ENCODE results near the gene IPO13.

Gene IPO13

DNA sequence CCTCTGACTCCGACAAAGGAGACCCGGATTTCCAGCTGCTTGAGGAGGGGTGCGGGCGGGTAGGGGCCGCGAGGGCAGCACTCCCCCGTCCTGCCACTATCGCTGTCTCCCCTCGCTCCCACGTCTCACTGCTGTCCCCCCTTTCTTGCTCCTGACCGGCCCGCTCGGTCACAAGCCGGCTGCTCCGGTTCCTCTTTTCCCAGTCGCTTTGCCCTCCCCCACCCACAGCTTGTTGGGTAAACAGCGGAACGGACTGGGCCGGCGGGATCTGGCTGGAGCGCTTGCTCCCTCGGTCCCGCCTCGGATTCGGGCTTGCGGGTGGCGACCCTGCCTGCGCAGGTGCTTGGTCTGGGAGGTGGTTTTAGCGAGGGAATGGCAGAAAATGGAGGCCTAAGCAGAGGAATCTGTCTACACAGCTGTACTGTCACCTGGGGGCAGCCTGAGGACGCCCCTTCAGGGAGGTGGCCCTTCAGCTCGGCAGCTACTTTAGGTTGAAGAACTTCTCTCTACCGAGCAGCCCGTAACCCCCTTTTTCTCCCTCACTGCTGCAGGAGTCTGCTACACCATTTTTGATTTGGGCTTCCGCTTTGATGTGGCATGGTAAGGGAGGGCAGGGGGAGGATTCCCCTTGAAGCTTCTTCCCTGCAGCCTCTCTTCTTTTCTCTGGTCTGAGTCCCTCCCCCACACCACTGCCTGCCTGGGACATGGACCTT, 28.7 kb downstream of the IPO13 start:
- no peak for DNase-seq

GRCh38 chr1:43976045-43976444, 29.3 kb downstream of the IPO13 start:
- no peak for DNase-seq

DNA sequence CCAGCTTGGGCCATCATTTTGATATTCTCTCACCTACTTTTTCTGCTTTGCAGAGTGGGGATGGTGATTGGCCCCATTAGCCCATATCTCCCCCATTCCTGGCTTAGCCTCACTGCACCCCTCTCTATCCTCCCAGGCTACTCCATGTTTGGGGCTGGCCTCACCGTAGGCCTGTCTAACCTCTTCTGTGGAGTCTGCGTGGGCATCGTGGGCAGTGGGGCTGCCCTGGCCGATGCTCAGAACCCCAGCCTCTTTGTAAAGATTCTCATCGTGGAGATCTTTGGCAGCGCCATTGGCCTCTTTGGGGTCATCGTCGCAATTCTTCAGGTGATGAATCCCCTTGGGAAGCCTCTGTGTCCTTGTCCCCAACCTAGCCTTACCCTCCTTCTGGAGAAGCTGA, 30.1 kb downstream of the IPO13 start:
- no peak for DNase-seq

DNA sequence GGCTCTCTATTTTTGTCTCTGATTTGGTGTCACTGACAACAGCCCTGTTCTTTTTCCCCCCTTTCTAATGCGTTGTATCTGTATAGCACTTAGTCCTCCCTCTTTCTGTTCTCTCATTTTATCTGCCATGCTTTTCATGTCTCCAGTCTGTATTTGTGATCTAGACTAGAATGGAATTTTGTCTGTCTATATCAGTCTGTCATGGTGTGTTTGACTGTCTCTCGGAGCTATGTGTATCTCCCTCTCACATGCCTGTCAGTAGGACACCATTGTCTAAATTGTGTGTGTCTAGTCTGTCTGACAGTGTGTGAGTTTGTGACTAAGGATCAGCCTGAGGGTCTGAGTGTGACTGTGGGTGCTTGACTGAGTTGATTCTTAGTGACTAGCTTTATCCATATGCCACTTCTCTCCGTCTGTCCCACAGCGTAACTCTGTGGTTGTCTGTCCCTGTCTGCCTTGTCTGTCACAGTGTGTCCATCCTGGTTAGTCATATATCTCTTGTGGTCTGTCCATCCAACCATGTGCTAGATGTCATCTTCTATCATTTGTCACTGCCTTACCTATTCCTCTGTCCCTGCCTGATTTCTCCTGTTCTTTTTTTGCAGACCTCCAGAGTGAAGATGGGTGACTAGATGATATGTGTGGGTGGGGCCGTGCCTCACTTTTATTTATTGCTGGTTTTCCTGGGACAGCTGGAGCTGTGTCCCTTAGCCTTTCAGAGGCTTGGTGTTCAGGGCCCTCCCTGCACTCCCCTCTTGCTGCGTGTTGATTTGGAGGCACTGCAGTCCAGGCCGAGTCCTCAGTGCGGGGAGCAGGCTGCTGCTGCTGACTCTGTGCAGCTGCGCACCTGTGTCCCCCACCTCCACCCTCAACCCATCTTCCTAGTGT, 30.9 kb downstream of the IPO13 start:
- DNase-seq, result no peak

DNA sequence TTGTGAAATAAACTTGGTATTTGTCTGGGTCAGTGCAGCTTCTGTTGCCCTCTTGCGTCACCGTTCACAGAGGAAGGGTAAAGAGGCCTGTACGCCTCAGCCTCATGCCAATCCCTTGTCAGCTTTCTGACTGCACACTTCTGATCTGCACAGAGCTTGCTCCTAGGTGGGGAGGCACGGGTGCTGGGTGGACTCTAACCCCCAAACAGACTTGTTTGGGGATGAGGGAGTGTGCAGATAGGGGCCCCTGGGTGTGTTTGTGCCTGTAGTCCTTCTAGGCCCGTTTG, 31.5 kb downstream of the IPO13 start:
- DNase-seq, result no peak

DNA sequence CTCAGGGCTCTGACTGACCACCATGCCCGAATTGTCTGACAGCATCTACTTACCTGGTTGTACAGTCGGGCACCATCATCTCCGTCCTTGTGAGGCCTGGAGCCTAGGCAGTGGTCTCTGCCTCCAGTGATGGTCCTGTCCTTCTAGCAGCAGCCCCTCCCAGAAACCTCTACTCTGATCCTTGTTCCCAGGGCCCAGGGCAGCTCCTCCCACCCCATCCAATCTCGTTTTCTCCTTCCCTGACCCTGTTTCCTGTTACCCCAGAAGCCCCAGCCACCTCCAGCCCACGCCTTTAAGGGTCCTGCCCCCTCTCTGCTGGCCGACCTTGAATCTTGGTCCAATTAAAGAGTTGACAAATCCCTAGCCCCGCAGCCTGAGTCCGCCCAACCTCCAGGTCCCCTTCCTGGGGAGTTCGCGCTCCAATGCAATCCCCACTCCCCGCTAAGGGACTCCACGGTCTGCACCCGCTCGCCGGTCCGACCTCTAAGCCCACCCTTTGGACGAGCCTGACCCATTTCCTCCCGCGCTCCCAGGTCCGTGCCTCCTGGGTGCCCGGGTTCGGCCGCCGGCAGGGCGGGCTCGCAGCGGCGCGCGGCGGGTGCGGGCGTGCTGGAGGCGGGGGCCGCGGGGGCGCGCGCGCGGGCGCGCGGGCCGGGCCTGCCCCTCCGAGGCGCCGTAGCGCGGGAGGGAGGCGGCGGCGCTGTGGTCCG, 32.0 kb downstream of the IPO13 start, which contains the start of gene B4GALT2:
Gene B4GALT2 (plus strand): TSS at position 660 of the 710 bp plus-strand sequence. CDS start 1,951 bp downstream, outside the sequence.
- DNase-seq, result peak; percentile 80

- no peak for DNase-seq
Observed at GRCh38 chr1:43979261-43979527, 32.4 kb downstream of the IPO13 start.

- DNase-seq, result peak; percentile 78
Observed at GRCh38 chr1:43979528-43980254, 32.9 kb downstream of the IPO13 start.

- no peak for DNase-seq
Observed at GRCh38 chr1:43980255-43981134, 33.7 kb downstream of the IPO13 start.

DNA sequence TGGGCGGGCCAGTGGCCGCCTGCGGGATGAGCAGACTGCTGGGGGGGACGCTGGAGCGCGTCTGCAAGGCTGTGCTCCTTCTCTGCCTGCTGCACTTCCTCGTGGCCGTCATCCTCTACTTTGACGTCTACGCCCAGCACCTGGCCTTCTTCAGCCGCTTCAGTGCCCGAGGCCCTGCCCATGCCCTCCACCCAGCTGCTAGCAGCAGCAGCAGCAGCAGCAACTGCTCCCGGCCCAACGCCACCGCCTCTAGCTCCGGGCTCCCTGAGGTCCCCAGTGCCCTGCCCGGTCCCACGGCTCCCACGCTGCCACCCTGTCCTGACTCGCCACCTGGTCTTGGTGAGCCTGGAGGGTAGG, 34.4 kb downstream of the IPO13 start:
- no peak for DNase-seq

DNA sequence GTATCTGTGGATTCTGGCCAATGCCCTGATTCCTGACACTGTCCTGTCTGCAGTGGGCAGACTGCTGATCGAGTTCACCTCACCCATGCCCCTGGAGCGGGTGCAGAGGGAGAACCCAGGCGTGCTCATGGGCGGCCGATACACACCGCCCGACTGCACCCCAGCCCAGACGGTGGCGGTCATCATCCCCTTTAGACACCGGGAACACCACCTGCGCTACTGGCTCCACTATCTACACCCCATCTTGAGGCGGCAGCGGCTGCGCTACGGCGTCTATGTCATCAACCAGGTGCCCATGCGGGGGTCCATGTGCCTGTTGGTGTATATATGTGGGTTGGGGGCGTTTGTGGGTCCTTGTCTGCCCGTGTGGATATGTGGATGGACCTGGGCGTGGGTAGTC, 34.9 kb downstream of the IPO13 start:
- no peak for DNase-seq

DNA sequence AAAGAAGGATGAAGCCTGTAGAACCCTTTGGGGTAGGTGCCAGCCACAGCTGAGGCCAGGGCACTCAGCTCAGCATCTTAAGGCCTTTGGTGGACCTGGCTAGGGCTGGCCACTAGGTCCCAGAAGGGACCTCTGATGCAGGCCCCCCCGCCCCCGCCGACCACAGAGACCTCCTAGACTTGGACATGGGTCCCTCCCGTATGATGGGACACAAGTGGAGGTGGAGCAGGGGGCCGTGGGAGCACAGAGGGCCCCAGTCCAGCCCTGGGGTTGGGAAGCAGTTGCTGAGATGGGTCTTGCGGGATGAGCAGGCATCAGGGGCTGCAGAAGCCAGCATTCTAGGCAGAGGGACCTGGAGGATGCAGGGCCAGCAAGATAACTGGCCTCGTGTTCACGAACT, 35.5 kb downstream of the IPO13 start:
- DNase-seq, result no peak

- no peak for DNase-seq
Observed at GRCh38 chr1:43982808-43983207, 36.1 kb downstream of the IPO13 start.

- DNase-seq, result no peak
Observed at GRCh38 chr1:43983253-43983899, 36.6 kb downstream of the IPO13 start.

DNA sequence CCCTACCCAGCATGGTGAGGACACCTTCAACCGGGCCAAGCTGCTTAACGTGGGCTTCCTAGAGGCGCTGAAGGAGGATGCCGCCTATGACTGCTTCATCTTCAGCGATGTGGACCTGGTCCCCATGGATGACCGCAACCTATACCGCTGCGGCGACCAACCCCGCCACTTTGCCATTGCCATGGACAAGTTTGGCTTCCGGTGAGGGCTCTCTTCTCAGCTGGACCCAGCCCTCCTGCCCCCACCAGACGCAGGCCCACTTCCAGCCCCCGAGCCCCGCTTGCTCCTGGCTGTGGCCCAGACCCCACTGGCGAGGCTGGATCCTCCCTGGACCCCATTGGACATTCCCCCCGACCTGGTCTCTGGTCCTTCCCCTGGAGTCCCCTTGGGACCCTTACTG, 38.1 kb downstream of the IPO13 start:
- DNase-seq, result no peak

DNA sequence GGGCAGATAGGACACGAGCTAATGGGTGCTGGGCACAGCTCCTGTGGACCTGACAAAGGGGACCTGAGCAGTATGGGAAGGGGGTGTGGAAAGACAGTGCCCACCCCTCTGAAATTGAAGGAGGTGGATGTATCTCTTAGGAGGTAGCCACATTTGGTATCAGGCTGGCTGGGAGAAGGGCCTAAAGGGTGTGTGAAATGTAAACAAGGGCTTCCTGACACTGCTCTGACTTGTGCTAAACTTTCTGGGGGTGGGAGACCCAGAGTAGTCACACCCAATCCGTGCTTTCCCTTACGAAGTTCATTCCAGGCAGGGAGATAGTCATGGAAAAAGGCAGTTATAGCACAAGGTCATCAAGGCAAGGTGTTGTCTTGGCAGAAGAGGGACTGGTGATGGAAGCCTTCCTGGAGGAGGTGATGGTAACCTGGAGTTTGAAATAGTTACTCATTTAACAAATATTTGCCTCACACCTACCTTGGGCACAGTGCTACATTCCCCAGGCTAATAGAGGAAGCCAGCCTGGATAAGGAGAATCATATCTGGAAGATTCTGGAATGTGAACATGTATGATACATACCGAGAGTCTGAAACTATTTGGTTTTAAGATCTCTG, 39.3 kb downstream of the IPO13 start:
- no peak for DNase-seq

GRCh38 chr1:43986712-43987111, 40.0 kb downstream of the IPO13 start:
- DNase-seq, result no peak

DNA sequence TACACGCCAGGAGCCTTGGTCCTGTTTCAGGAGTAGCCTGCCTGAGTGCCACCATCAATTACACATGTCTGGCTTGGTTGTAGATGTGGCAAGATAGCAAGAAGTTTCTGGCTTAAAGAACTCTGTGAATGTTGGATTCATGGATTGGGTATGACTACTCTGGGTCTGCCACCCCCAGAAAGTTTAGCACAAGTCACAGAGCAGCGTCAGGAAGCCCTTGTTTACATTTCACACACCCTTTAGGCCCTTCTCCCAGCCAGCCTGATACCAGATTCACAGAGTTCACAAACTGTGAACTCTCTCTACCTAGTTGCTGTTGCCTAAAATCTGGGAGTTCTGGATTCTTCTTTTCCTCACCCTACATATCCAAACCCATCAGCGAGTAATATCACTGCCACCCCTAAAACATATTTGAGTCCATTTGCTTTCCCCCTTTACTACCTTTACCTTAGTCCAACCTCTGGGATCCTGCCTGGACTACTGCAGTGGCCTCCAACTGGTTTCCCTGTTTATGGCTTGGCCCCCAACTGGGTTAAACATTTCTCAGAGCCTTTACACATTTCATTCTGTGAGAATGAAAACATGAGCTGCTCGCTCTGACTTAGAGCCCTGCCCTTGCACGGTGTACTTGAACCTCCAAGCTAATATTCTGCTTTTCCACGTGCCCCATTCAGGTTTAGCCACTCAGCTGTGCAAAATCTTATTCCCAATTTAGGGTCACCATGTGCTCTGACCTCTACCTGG, 40.6 kb downstream of the IPO13 start:
- DNase-seq, result no peak

- no peak for DNase-seq
Observed at GRCh38 chr1:43990271-43991199, 43.8 kb downstream of the IPO13 start.

DNA sequence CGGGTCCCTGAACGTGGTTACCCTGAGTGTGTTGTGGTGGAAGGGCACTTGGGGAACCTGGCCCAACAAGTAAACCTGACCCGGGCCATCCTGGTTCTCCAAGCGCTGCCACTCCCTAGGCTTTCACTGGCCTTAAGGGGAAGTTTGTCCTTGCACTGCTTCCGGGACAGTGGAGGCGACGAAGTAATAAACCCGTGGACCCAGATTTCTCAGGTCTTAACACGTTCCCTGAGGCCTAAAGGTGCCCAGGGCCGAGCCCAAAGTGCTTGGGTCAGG, 44.4 kb downstream of the IPO13 start:
- no peak for DNase-seq

All from activated CD8-positive, alpha-beta memory T cell treated with anti-CD3 and anti-CD28 coated beads, Interleukin-2, amount 50 U/mL, for 48 hours (primary cell).